GM20431 (cell line): ENCODE measurements around the gene SMIM35.
"Not testable (repeated sequence)": the region's sequence is repeated elsewhere in the genome, so short reads cannot be mapped to it uniquely, and the experiment has no call there.

Source experiments
- in situ Hi-C: fragments of 300-500 bp; cut with MseI, MboI; formaldehyde crosslinking; loops from one replicate; pipeline ENCODE4 v1.15.0; 2020; ENCODE audit warnings: low sequenced_read_pairs; ENCODE audit not compliant: unreplicated experiment

The SMIM35 gene

DNA sequence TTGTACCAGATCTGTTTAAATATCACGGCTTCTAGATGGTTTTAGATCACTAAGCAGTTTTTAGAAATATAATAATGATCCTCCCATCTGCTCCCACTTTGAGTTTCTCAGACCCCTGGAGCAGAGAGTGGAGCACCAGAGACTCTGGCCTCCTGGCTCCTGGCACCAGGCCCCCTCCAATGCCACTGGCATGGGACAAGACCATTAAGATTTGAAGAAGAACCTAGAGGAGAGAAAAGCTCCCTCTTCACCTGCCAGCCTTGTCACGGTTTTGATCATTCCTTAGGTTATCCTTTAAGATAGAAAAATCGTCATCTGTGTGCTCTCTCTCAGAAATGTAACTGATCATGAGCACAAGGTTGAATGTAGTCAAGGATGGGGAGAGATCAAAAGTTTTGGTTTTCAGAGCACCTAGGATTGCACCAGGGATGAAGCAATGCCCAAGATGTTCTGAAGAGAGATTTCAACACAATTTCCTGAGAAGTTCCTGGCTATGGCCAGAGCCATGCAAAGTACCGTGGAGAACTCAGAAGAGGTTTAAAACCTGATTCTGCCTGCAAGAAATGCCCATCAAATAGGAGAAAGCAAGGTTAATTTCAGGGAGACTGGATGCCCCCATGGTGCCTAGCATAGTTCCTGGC is 78.4 kb downstream of the SMIM35 start:
- in situ Hi-C loops = no loop called here

DNA sequence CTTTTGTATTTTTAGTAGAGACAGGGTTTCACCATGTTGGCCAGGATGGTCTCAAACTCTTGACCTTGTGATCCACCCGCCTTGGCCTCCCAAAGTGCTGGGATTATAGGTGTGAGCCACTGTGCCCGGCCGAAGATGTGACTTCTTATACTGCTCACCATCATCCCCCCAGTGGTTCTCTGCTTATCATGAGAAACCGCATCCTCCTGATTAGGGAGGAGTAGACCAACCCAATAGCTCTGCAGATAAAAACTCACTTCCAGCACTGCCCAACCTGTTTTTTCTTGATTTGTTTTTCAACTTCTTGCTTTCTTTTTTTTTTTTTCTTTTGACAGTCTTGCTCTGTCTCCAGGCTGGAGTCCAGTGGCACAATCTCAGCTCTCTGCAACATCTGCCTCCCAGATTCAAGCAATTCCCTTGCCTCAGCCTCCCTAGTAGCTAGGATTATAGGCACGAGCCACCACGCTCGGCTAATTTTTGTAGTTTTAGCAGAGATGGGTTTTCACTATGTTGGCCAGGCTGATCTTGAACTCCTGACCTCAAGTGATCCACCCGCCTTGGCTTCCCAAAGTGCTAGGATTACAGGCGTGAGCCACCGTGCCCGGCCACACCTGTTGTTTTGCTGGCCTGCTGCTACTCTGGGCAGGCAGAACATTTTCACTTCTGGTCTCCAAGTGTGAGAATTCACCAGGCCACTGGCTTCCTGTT is 79.0 kb downstream of the SMIM35 start:
- in situ Hi-C loops = not testable (repeated sequence)

- in situ Hi-C loops = no loop called here
Measured at GRCh38 chr11:118007040-118007439, 79.7 kb downstream of the SMIM35 start.

DNA sequence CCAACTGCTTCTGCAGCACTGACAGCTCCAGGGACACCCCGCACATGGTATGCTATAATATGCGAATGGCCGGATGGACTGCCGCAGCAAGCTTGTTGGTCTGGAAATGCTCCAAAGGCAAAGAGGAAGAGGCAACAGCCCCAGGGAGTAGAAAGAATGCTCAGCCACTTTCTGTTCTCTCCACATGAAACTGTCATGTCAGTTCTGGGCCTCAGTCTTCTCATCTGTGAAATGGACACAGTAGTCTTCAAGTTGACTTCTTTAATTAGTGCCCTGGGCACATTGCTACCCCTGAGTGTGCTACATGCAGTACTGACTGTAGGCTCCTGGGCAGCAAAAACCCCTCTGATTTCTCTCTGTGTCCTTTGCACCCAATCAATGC is 80.6 kb downstream of the SMIM35 start:
- in situ Hi-C loops = no loop called here

- in situ Hi-C loops = no loop called here
Measured at GRCh38 chr11:118005224-118006152, 81.3 kb downstream of the SMIM35 start.

DNA sequence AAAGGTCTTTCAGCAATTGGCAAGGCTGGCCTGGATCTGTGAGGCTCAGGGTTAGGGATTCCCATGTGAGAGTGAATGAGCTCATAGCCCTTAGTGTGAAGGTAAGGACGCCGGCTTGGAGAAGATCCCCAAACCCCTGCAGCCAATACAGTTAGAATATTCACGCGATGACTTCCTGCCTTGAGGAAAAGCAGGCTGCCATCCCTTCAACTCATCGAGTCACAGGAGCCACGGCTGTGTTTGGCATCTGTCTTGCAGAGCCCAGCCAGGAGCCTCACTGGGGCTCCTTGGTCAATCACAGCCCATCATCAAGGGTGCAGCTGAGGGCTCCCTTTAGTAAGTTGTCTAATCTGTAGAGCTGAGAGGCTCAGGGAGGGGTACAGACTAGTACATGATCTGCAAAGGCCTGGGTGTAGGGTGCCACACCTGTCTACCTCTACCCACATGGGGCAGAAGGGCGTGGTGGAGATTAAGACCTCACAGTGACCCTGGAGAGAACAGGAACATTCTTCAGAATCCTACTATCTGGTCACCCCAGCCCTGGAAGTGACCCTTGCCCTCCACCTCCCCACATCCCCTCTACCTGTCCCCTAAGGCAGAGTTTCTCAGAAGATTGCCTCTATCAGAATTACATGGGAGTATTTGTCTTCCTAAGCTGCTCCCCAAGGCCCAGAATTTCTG is 82.1 kb downstream of the SMIM35 start:
- in situ Hi-C loops = no loop called here

DNA sequence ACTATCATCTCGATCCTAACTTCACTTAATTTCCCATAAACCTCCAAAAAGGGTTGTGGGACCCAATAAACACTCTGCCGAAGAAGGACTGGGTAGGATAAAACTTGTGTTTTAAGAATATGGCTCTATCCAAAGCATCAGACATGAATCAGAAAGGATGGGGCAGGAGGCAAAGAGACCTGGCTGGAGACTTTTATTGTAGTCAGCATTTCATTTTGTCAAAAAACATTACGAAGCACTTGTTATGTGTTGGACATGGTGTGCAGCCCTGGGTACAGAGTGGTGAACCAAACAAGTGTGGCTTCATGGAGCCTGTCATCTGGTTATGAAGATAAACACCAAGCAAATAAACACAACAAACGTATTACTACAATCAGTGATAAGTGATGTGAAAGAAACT is 83.3 kb downstream of the SMIM35 start:
- in situ Hi-C loops = no loop called here

DNA sequence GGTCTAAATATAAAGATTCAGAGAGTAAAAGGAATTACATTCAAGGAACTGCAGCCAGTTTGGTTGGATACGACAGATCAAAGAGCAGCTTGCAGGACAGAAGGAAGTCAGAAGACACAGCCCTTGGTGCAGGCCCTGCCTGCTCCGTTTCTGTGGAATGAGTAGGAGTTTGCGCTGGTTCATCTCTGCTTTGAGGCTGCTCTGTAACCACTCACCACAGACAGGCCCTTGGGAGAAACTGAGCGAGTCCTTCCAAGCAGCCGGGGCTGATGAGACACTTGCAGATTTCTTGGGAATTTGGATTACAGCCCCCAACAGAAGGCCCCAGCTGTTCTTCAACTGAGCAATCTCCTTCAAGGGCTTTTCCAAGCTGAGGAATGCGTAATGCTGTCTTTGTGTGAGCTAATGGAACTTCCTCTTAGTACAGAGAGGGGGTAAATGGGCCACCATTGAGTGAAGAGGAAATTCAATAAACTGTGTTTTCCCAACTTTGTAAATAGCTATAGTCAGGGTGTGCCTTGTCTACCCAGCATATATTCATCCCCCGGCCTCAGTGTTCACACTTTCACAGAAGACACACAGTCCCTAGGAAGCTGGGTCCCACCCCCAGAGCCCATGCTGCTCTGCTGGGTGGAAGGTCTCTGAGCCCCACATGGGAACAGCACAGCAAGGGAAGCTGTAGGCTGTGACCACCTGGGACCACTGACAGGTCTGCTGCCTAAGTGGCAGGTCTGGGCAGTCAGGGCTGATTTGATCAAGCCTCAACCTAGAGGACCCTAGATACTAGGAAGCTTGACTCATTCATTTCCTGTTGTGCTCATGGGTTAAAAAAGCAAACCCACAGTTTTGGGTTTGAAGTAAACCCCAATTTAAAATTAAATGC is 84.0 kb downstream of the SMIM35 start:
- in situ Hi-C loops = no loop called here

- in situ Hi-C loops = no loop called here
Measured at GRCh38 chr11:118002010-118002540, 84.7 kb downstream of the SMIM35 start.

GRCh38 chr11:118001494-118001971 is 85.2 kb downstream of the SMIM35 start:
- in situ Hi-C loops = no loop called here

DNA sequence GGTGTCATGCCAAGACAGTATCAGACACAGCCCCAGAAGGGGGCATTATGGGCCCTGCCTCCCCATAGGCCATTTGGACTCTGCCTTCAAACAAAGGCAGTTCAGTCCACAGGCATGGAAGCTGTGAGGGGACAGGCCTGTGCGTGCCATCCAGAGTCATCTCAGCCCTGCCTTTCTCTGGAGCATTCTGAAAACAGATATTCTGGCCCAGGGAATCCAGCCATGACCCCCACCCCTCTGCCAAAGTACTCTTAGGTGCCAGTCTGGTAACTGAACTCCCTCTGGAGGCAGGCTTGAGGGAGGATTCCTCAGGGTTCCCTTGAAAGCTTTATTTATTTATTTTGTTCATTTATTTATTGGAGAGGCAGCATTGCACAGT is 85.9 kb downstream of the SMIM35 start:
- in situ Hi-C loops = no loop called here

GRCh38 chr11:118000067-118000849 is 86.5 kb downstream of the SMIM35 start:
- in situ Hi-C loops = no loop called here

DNA sequence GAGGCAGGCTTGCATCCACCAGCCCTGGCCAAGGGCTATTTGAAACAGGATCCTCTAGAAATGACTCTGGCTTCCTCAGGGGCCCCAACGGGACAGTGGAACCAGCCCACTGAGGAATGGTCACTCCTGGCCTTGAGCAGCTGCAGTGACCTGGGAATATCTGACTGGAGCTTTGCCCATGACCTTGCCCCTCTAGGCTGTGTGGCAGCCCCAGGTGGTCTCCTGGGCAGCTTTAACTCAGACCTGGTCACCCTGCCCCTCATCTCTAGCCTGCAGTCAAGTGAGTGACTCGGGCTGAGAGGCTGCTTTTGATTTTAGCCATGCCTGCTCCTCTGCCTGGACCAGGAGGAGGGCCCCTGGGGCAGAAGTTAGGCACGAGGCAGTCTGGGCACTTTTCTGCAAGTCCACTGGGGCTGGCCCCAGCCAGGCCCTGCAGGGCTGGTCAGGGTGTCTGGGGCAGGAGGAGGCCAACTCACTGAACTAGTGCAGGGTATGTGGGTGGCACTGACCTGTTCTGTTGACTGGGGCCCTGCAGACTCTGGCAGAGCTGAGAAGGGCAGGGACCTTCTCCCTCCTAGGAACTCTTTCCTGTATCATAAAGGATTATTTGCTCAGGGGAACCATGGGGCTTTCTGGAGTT is 87.3 kb downstream of the SMIM35 start:
- in situ Hi-C loops = no loop called here

GRCh38 chr11:117998664-117999353 is 88.0 kb downstream of the SMIM35 start:
- in situ Hi-C loops = no loop called here

- in situ Hi-C loops = no loop called here
Measured at GRCh38 chr11:117997823-117998579, 88.8 kb downstream of the SMIM35 start.

GRCh38 chr11:117997406-117997805 is 89.4 kb downstream of the SMIM35 start:
- in situ Hi-C loops = no loop called here

GRCh38 chr11:117996058-117996457 is 90.7 kb downstream of the SMIM35 start:
- in situ Hi-C loops = no loop called here
